Activated B cell treated with CpG ODN at 0.5 μM for 24 hours (primary cell): ENCODE measurements around the gene TSPOAP1. TPM values are rescaled to one million over a fixed set of nuclear protein-coding genes. Genes with fewer than 3 reads are reported as not detected.

Source experiments
- ATAC-seq: fragments of 200-7000 bp; cut with Tn5 transposase; one replicate; pipeline ENCODE4 v1.10.0; 2021; ENCODE audit warnings: low read depth, mild to moderate bottlenecking, moderate library complexity
- CTCF ChIA-PET: fragments of 350-600 bp; sonication (Branson Sonifier 250); formaldehyde crosslinking; loops from one replicate; lab custom pipeline; 2021; ENCODE audit warnings: antibody characterized with exemption; lab: Charles Lee
- POLR2A ChIA-PET: fragments of 350-600 bp; sonication (Branson Sonifier 250); formaldehyde crosslinking; loops from one replicate; lab custom pipeline; 2021; ENCODE audit warnings: antibody characterized with exemption; lab: Charles Lee
- DNase-seq: peaks from one replicate; pipeline ENCODE4 v3.0.0; 2022
- H3K27ac Mint-ChIP-seq: one replicate; pipeline ENCODE4 v1.8.0; 2020; ENCODE audit warnings: mixed read lengths
- H3K27me3 Mint-ChIP-seq: one replicate; pipeline ENCODE4 v1.8.0; 2021; ENCODE audit warnings: mixed read lengths
- H3K36me3 Mint-ChIP-seq: one replicate; pipeline ENCODE4 v1.8.0; 2021; ENCODE audit warnings: low read depth, mixed read lengths
- H3K4me1 Mint-ChIP-seq: one replicate; pipeline ENCODE4 v1.8.0; 2021; ENCODE audit warnings: mixed read lengths
- H3K4me3 Mint-ChIP-seq: one replicate; pipeline ENCODE4 v1.8.0; 2020; ENCODE audit warnings: mild to moderate bottlenecking, mixed read lengths
- H3K9me3 Mint-ChIP-seq: one replicate; pipeline ENCODE4 v1.8.0; 2020; ENCODE audit warnings: mixed read lengths
- intact Hi-C: fragments of 100-400 bp; cut with micrococcal nuclease; formaldehyde crosslinking; loops from one replicate; pipeline ENCODE4 v1.15.1; 2024
- total RNA-seq: library from RNA; stranded (reverse); gene quantifications from 2 replicates; pipeline ENCODE4 v1.2.3, GENCODE V29; 2022
- TF ChIP-seq, protein P1 (sequence below): fragments of 200-600 bp; IDR thresholded peaks from one replicate; pipeline ENCODE4 v1.8.0; 2022; ENCODE audit warnings: antibody characterized with exemption, mild to moderate bottlenecking

The TSPOAP1 gene
- total RNA-seq, 1 donor from 2014 or later, result 22.5 TPM

DNA sequence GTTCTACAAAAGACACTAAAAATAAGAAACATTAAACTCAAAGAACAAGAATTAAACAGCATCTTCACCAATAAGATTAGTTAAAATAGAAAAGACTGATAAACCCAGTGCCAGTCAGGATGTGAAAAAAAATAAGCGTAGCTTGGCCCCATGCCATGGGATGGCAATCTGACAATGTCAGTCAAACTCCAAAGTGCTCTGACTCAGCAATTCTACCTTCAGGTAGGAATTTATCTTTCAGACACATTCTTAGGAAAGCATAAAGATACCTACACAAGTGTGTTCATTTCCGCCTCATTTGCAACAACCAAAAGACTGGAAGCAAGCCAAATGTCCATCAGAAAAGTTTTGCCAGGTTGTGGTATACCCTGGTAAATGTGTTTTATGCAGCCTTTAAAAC is 38.7 kb downstream of the TSPOAP1 start:
- H3K27me3 Mint-ChIP-seq, result peaks cover 26% of the 10 kb centered on the region
- ChIA-PET CTCF (no interaction called here), POLR2A (no interaction called here)
- ATAC-seq (no peak), DNase-seq (no peak)
- no peaks in the 10 kb centered on the region for H3K36me3 Mint-ChIP-seq
- no peak overlapping the region for H3K27ac Mint-ChIP-seq
- no peak overlapping the region for H3K4me3 Mint-ChIP-seq
- intact Hi-C loops, result no loop called here
- H3K9me3 Mint-ChIP-seq, result no peaks in the 10 kb centered on the region
- TF ChIP-seq, protein P1, sequence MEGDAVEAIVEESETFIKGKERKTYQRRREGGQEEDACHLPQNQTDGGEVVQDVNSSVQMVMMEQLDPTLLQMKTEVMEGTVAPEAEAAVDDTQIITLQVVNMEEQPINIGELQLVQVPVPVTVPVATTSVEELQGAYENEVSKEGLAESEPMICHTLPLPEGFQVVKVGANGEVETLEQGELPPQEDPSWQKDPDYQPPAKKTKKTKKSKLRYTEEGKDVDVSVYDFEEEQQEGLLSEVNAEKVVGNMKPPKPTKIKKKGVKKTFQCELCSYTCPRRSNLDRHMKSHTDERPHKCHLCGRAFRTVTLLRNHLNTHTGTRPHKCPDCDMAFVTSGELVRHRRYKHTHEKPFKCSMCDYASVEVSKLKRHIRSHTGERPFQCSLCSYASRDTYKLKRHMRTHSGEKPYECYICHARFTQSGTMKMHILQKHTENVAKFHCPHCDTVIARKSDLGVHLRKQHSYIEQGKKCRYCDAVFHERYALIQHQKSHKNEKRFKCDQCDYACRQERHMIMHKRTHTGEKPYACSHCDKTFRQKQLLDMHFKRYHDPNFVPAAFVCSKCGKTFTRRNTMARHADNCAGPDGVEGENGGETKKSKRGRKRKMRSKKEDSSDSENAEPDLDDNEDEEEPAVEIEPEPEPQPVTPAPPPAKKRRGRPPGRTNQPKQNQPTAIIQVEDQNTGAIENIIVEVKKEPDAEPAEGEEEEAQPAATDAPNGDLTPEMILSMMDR, result no peak
- H3K4me1 Mint-ChIP-seq, result no peaks in the 10 kb centered on the region

DNA sequence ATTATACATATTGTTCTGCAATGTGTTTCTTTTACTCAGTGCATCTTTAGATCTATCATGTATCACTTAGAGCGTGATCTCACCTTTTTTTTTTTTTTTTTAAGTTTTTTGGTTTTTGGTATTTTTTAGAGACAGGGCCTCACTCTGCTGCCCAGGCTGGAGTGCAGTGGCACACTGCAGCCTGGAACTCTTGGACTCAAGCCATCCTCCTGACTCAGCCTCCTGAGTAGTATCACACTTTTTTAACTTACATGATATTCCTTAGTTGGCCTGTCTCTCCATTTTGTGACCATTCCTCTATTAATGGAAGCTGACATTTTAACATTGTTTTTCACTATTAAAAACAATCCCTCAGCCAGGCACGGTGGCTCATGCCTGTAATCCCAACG is 43.2 kb downstream of the TSPOAP1 start:
- Mint-ChIP-seq H3K27me3 (peaks cover 24% of the 10 kb centered on the region), H3K4me1 (no peaks in the 10 kb centered on the region), H3K27ac (no peak overlapping the region), H3K36me3 (no peaks in the 10 kb centered on the region), H3K4me3 (no peak overlapping the region), H3K9me3 (no peaks in the 10 kb centered on the region)
- CTCF ChIA-PET, result no interaction called here
- no peak for ATAC-seq
- no peak for DNase-seq
- TF ChIP-seq, protein P1, result no peak
- intact Hi-C loops, result no loop called here
- POLR2A ChIA-PET, result no interaction called here

DNA sequence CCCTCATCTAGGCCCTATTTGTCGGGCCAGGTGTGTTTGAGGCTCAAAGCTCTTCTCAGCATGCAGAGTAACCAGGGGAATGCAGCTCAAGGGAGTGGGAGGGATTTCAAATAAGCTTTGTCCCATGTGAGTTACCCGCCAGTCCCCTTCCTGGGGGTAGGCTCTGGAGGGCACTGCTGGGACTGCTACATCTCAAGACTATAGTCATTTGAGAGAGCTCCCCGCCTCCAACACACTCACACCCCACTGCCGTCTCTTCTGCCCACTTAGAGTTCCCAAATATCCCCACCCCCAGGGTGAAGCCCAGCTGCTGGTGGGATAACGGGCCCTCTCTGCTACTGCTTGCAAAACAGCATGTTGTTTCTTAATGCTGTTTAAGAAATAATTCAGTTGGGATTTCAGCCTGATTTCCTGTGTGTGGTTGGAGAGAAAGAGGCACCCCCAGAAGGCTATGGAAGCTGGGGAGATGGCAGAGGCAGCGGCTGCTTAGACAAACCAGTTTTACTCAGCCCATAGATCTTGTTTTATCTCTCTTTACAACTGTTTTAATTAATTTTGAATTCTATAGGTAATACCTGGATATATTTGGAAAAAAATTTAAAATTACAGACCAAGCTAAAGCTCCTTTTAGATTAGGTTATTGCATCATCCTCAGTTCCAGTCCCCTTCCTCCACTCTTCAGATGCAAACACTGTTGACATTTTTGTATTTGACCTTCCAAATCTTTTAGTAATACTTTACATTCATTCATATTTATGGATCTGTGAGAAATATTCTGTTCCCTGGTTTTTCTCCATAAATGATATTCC is 43.8 kb downstream of the TSPOAP1 start:
- Mint-ChIP-seq H3K4me1 (peaks cover under 1% of the 10 kb centered on the region), H3K4me3 (no peak overlapping the region), H3K27me3 (peaks cover 23% of the 10 kb centered on the region), H3K36me3 (no peaks in the 10 kb centered on the region), H3K27ac (no peak overlapping the region), H3K9me3 (no peaks in the 10 kb centered on the region)
- ChIA-PET POLR2A (no interaction called here), CTCF (no interaction called here)
- ATAC-seq, result no peak
- TF ChIP-seq, protein P1, result no peak
- intact Hi-C loops, result no loop called here
- no peak for DNase-seq

DNA sequence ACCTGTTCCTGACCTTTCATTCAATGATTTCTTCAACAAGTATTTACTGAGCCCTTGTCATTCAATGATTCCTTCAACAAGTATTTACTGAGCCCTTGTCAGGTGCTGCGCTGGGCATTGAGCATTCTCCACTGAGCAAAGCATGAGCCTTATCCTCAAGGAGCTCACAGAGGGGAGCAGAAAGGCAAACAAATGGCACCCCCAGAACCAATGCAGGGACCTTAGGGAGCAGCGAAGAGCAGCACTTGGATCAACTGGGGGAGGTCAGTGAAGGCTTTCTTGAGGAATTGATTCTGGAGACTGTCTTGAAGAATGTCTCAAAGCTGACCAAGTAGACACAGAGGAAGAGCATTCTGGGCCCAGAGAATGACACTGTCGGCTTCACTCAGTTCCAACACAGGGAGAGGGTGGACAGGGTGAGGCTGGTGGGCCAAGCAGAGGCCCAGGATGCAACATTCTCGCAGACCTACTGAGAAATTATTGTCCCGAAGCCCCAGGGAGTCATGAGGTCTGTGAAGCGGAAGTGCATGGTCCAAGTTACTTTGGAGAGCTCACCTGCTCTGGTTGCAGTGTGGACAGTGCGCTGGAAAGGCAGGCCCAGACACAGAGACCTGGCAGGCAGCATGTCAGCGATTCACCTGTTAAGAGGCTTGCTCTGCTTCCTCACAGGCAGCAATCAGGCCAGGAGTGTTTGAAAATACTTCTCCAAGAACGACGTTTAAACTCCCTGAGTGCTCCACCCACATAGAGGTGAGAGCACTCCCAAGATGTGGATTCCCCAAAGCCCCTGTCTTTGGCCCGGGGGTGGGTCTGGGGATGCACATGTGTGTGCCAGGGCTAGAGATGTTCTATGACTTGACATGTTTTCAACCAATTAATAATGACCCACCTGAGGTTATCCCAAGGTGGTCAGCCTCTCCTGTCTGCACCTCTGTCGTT is 44.7 kb downstream of the TSPOAP1 start:
- ChIA-PET POLR2A (no interaction called here), CTCF (no interaction called here)
- H3K4me3 Mint-ChIP-seq, result no peak overlapping the region
- ATAC-seq, result no peak
- TF ChIP-seq, protein P1, result no peak
- DNase-seq, result no peak
- peaks cover 26% of the 10 kb centered on the region for H3K27me3 Mint-ChIP-seq
- intact Hi-C loops, result no loop called here
- H3K36me3 Mint-ChIP-seq, result no peaks in the 10 kb centered on the region
- H3K27ac Mint-ChIP-seq, result no peak overlapping the region
- peaks cover 5% of the 10 kb centered on the region for H3K4me1 Mint-ChIP-seq
- H3K9me3 Mint-ChIP-seq, result no peaks in the 10 kb centered on the region

DNA sequence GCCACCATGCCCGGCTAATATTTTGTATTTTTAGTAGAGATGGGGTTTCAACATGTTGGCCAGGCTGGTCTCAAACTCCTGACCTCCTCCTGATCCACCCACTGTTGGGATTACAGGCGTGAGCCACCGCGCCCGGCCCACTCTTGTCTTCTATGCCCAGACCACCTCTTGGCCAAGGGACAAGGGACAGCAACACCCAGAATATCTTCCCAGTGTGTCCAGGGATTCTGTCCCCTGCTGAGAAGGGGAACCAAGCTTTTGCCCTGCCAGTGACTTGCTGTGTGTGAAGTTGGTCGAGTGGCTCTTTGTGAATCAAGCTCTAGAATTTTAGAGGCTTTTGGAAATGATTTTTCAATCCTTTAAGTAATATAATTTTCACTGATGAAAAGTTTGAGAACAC is 46.2 kb downstream of the TSPOAP1 start:
- intact Hi-C loops, result no loop called here
- ChIA-PET CTCF (no interaction called here), POLR2A (no interaction called here)
- H3K27ac Mint-ChIP-seq, result no peak overlapping the region
- H3K4me3 Mint-ChIP-seq, result no peak overlapping the region
- H3K4me1 Mint-ChIP-seq, result peaks cover 5% of the 10 kb centered on the region
- TF ChIP-seq, protein P1, result no peak
- no peak for DNase-seq
- no peak for ATAC-seq
- peaks cover 24% of the 10 kb centered on the region for H3K27me3 Mint-ChIP-seq
- no peaks in the 10 kb centered on the region for H3K9me3 Mint-ChIP-seq
- no peaks in the 10 kb centered on the region for H3K36me3 Mint-ChIP-seq
